GM12878 (cell line): ENCODE data around the gene CMTR2. TPM values are rescaled to one million over a fixed set of nuclear protein-coding genes. Genes with fewer than 3 reads are reported as not detected.

Source experiments
- ATAC-seq: fragments of 200-7000 bp; cut with Tn5 transposase; 3 replicates; pipeline ENCODE4 v1.9.1; 2020; ENCODE audit warnings: mild to moderate bottlenecking, moderate library complexity
- BruUV-seq: library from RNA; stranded (reverse); fragments of 400-500 nt; replicated peaks from 2 replicates; lab custom pipeline; 2021; lab: Mats Ljungman, UMichigan
- CTCF ChIA-PET: fragments of 300-600 bp; sonication (Branson Sonifier 250); formaldehyde crosslinking; extraction: SDS; loops from one replicate; lab custom pipeline; 2021; ENCODE audit warnings: inconsistent platforms; lab: Yijun Ruan, JAX
- POLR2A ChIA-PET: fragments of 350-600 bp; formaldehyde crosslinking; extraction: SDS; loops from one replicate; lab custom pipeline; 2021; ENCODE audit warnings: inconsistent platforms; lab: Charles Lee
- RAD21 ChIA-PET: fragments of 300-600 bp; sonication (Branson Sonifier 250); formaldehyde crosslinking; loops from one replicate; lab custom pipeline; 2023; ENCODE audit warnings: antibody characterized with exemption; ENCODE audit not compliant: unreplicated experiment; lab: Charles Lee
- SMC1A ChIA-PET: fragments of 300-600 bp; sonication (Branson Sonifier 250); formaldehyde crosslinking; loops from one replicate; lab custom pipeline; 2023; ENCODE audit not compliant: unreplicated experiment, uncharacterized antibody; lab: Charles Lee
- DNase-seq: peaks from one replicate; pipeline ENCODE4 v3.0.0-alpha.2; 2011; ENCODE audit warnings: low read depth, low spot score
- FAIRE-seq: peaks from 3 replicates; lab custom pipeline; 2011; peaks lifted over from hg19 to GRCh38; lab: Jason Lieb, UNC
- H2AFZ ChIP-seq: 2 replicates; pipeline ENCODE4 v1.6.0; 2011; ENCODE audit warnings: low read depth, low read length, control low read depth; ENCODE audit not compliant: control insufficient read depth
- H3K27ac ChIP-seq: 2 replicates; pipeline ENCODE4 v1.5.1; 2011; ENCODE audit warnings: control low read depth; ENCODE audit not compliant: control insufficient read depth, insufficient read depth
- H3K27me3 ChIP-seq, 2 experiments: replicated peaks in 1 of 2; 2 replicates each; pipeline versions ENCODE4 v1.6.0 to v1.6.1; 2011; ENCODE audit warnings: low read length in 1 of 2; ENCODE audit not compliant: control insufficient read depth in 2 of 2, insufficient read depth in 2 of 2
- H3K36me3 ChIP-seq, 2 experiments: 2 replicates each; pipeline ENCODE4 v1.5.1; 2011; ENCODE audit warnings: low read length in 1 of 2; ENCODE audit not compliant: control insufficient read depth in 2 of 2, insufficient read depth in 2 of 2
- H3K4me1 ChIP-seq: 2 replicates; pipeline ENCODE4 v1.6.1; 2011; ENCODE audit warnings: mild to moderate bottlenecking, low read length, moderate library complexity, mixed read lengths; ENCODE audit not compliant: control insufficient read depth, insufficient read depth
- H3K4me2 ChIP-seq: 2 replicates; pipeline ENCODE4 v1.6.0; 2011; ENCODE audit warnings: control low read depth; ENCODE audit not compliant: control insufficient read depth, insufficient read depth
- H3K4me3 ChIP-seq: fragments of 200-600 bp; sonication (generic); 2 replicates; pipeline ENCODE4 v1.5.1; 2016
- H3K79me2 ChIP-seq: 2 replicates; pipeline ENCODE4 v1.6.0; 2011; ENCODE audit warnings: low read length; ENCODE audit not compliant: control insufficient read depth, insufficient read depth
- H3K9ac ChIP-seq: 2 replicates; pipeline ENCODE4 v1.8.0; 2011; ENCODE audit warnings: low read length, control low read depth, mixed read lengths; ENCODE audit not compliant: control insufficient read depth, insufficient read depth
- H3K9me3 ChIP-seq: replicated peaks from 3 replicates; pipeline ENCODE4 v1.5.1; 2011; ENCODE audit warnings: mild to moderate bottlenecking, low read length; ENCODE audit not compliant: control insufficient read depth, insufficient read depth
- H4K20me1 ChIP-seq: 2 replicates; pipeline ENCODE4 v1.6.0; 2011; ENCODE audit not compliant: control insufficient read depth, insufficient read depth
- CREB1 ChIP-seq: IDR thresholded peaks from 2 replicates; pipeline ENCODE4 v1.6.1; 2012; ENCODE audit warnings: low read depth, mild to moderate bottlenecking, inconsistent platforms
- WGBS: methylation state at CpG from one replicate; pipeline ENCODE4 v1.1.6; 2016; ENCODE audit warnings: low lambda C conversion rate; ENCODE audit not compliant: insufficient replicate concordance, insufficient coverage; ENCODE audit errors: missing lambda C conversion rate; 5-methylcytosine and 5-hydroxymethylcytosine counted together
- in situ Hi-C: fragments of 300-500 bp; cut with MboI; formaldehyde crosslinking; loops from 9 replicates; pipeline ENCODE4 v1.14.3; 2018; ENCODE audit warnings: mixed read lengths
- intact Hi-C: fragments of 100-400 bp; cut with micrococcal nuclease; formaldehyde crosslinking; loops from one replicate; pipeline ENCODE4 v1.14.2; 2022; ENCODE audit not compliant: unreplicated experiment
- polyA plus RNA-seq, 11 experiments: library from polyadenylated mRNA; depleted of rRNA in 4 of 11; unstranded in 6 of 11; stranded (reverse) in 5 of 11; fragments of >200 nt; fragmentation: Nextera tagmentation in 4 of 11; fragmentation: Illumina TruSeq in 1 of 11; extraction: Ambion mirVana in 4 of 11; extraction: Trizol in 1 of 11; gene quantifications; 1 replicate in 1 of 11; 2 replicates in 10 of 11; pipeline versions ENCODE4 v1.2.1 to v1.2.3, GENCODE V29; 2011 to 2016; ENCODE audit warnings: inconsistent platforms in 2 of 11, missing spikeins in 2 of 11, low read depth in 1 of 11
- total RNA-seq, 4 experiments: library from RNA; depleted of rRNA in 3 of 4; stranded (reverse); fragments of >200 nt in 3 of 4; fragmentation: Illumina TruSeq in 1 of 4; extraction: Trizol in 1 of 4; gene quantifications; 2 replicates each; pipeline versions ENCODE4 v1.2.1 to v1.2.3, GENCODE V29; 2013 to 2021

Gene CMTR2
- total and polyA plus RNA-seq, 10 of the 15 experiments (the other 5 are each of a cell fraction or from before 2014, with no cell fraction given) = 6.5 to 37.0 (median 20.9) TPM

- Histone ChIP-seq H3K4me2 (no peak overlapping the region), H3K27me3 (no peaks in the 10 kb centered on the region; a peak in 1 of 4 replicates), H3K79me2 (no peaks in the 10 kb centered on the region), H4K20me1 (no peaks in the 10 kb centered on the region), H3K27ac (no peak overlapping the region), H3K4me3 (no peak overlapping the region), H3K9me3 (no peaks in the 10 kb centered on the region), H3K4me1 (no peaks in the 10 kb centered on the region), H2AFZ (no peak overlapping the region), H3K9ac (no peak overlapping the region), H3K36me3 (no peaks in the 10 kb centered on the region)
- DNase-seq = no peak
- intact Hi-C loops = no loop called here
- POLR2A ChIA-PET = no interaction called here
- SMC1A ChIA-PET = no interaction called here
- no peak for FAIRE-seq
- WGBS = 11% methylated on average over 4 of the region's 4 CpGs
- ATAC-seq = no peak
- BruUV-seq = no TSS peak
- in situ Hi-C loops = no loop called here
- CTCF ChIA-PET = no interaction called here
- RAD21 ChIA-PET = no interaction called here
- no peak for TF ChIP-seq CREB1
Observed at GRCh38 chr16:71242036-71242435, 47.2 kb downstream of the CMTR2 start.

Other genes with a start within 250 kb of the CMTR2 start
- gene HYDIN, start 58.7 kb downstream of the CMTR2 start, total RNA-seq (2014; rRNA removed) = not detected in 2 replicates
- 0.09 TPM in 1 of 2 replicates, not detected in the other for gene HYDIN, start 58.7 kb downstream of the CMTR2 start, total RNA-seq (2014; rRNA removed; fragmentation: Illumina TruSeq; extraction: Trizol)
- gene HYDIN, start 58.7 kb downstream of the CMTR2 start, total RNA-seq (2021) = 0.29 TPM in 1 of 2 replicates, not detected in the other
- gene HYDIN, start 58.7 kb downstream of the CMTR2 start, polyA plus RNA-seq (2011; rRNA removed) = not detected in 2 replicates
- 0.01 TPM in 1 of 2 replicates, not detected in the other for gene HYDIN, start 58.7 kb downstream of the CMTR2 start, polyA plus RNA-seq (2014; fragmentation: Illumina TruSeq; extraction: Trizol)
- under 1 TPM in 1 of 2 experiments, not detected in 1; 0.10 TPM for gene HYDIN, start 58.7 kb downstream of the CMTR2 start, polyA plus RNA-seq (2014; fragmentation: Nextera tagmentation; extraction: Ambion mirVana)
- not detected in 2 replicates for gene HYDIN, start 58.7 kb downstream of the CMTR2 start, polyA plus RNA-seq (2014; rRNA removed)
- gene HYDIN, start 58.7 kb downstream of the CMTR2 start, polyA plus RNA-seq (2016; fragmentation: Nextera tagmentation; extraction: Ambion mirVana) = under 1 TPM in 1 of 2 experiments, not detected in 1; 0.30 TPM
- gene CALB2, start 69.3 kb upstream of the CMTR2 start, total RNA-seq (2014; rRNA removed) = not detected in 2 replicates
- gene CALB2, start 69.3 kb upstream of the CMTR2 start, total RNA-seq (2014; rRNA removed; fragmentation: Illumina TruSeq; extraction: Trizol) = not detected in 2 replicates
- not detected in 2 replicates for gene CALB2, start 69.3 kb upstream of the CMTR2 start, total RNA-seq (2021)
- gene CALB2, start 69.3 kb upstream of the CMTR2 start, polyA plus RNA-seq (2011; rRNA removed) = not detected in 2 replicates
- not detected in 2 replicates for gene CALB2, start 69.3 kb upstream of the CMTR2 start, polyA plus RNA-seq (2014; fragmentation: Illumina TruSeq; extraction: Trizol)
- gene CALB2, start 69.3 kb upstream of the CMTR2 start, polyA plus RNA-seq (2014; fragmentation: Nextera tagmentation; extraction: Ambion mirVana) = not detected
- not detected in 2 replicates for gene CALB2, start 69.3 kb upstream of the CMTR2 start, polyA plus RNA-seq (2014; rRNA removed)
- gene CALB2, start 69.3 kb upstream of the CMTR2 start, polyA plus RNA-seq (2016; fragmentation: Nextera tagmentation; extraction: Ambion mirVana) = not detected
- not detected in 2 replicates for gene TLE7, start 152.7 kb upstream of the CMTR2 start, total RNA-seq (2014; rRNA removed)
- not detected in 2 replicates for gene TLE7, start 152.7 kb upstream of the CMTR2 start, total RNA-seq (2014; rRNA removed; fragmentation: Illumina TruSeq; extraction: Trizol)
- not detected in 2 replicates for gene TLE7, start 152.7 kb upstream of the CMTR2 start, total RNA-seq (2021)
- gene TLE7, start 152.7 kb upstream of the CMTR2 start, polyA plus RNA-seq (2011; rRNA removed) = not detected in 2 replicates
- not detected in 2 replicates for gene TLE7, start 152.7 kb upstream of the CMTR2 start, polyA plus RNA-seq (2014; fragmentation: Illumina TruSeq; extraction: Trizol)
- not detected for gene TLE7, start 152.7 kb upstream of the CMTR2 start, polyA plus RNA-seq (2014; fragmentation: Nextera tagmentation; extraction: Ambion mirVana)
- gene TLE7, start 152.7 kb upstream of the CMTR2 start, polyA plus RNA-seq (2014; rRNA removed) = not detected in 2 replicates
- not detected for gene TLE7, start 152.7 kb upstream of the CMTR2 start, polyA plus RNA-seq (2016; fragmentation: Nextera tagmentation; extraction: Ambion mirVana)
- gene ZNF23, start 172.8 kb upstream of the CMTR2 start, total RNA-seq (2014; rRNA removed) = 6.8 and 7.1 TPM in 2 replicates
- gene ZNF23, start 172.8 kb upstream of the CMTR2 start, total RNA-seq (2014; rRNA removed; fragmentation: Illumina TruSeq; extraction: Trizol) = 11.5 and 12.0 TPM in 2 replicates
- 7.6 and 10.2 TPM in 2 replicates for gene ZNF23, start 172.8 kb upstream of the CMTR2 start, total RNA-seq (2021)
- gene ZNF23, start 172.8 kb upstream of the CMTR2 start, polyA plus RNA-seq (2011; rRNA removed) = 9.9 and 13.9 TPM in 2 replicates
- 11.3 and 13.4 TPM in 2 replicates for gene ZNF23, start 172.8 kb upstream of the CMTR2 start, polyA plus RNA-seq (2014; fragmentation: Illumina TruSeq; extraction: Trizol)
- 1 to 10 TPM; 3.6 to 4.8 TPM for gene ZNF23, start 172.8 kb upstream of the CMTR2 start, polyA plus RNA-seq (2014; fragmentation: Nextera tagmentation; extraction: Ambion mirVana)
- gene ZNF23, start 172.8 kb upstream of the CMTR2 start, polyA plus RNA-seq (2014; rRNA removed) = 7.0 and 9.3 TPM in 2 replicates
- gene ZNF23, start 172.8 kb upstream of the CMTR2 start, polyA plus RNA-seq (2016; fragmentation: Nextera tagmentation; extraction: Ambion mirVana) = 1 to 10 TPM; 7.4 to 8.2 TPM
- 2.0 and 3.5 TPM in 2 replicates for gene ZNF19, start 199.9 kb upstream of the CMTR2 start, total RNA-seq (2014; rRNA removed)
- 3.0 TPM in 2 replicates for gene ZNF19, start 199.9 kb upstream of the CMTR2 start, total RNA-seq (2014; rRNA removed; fragmentation: Illumina TruSeq; extraction: Trizol)
- gene ZNF19, start 199.9 kb upstream of the CMTR2 start, total RNA-seq (2021) = 2.1 and 2.3 TPM in 2 replicates
- 3.3 and 3.6 TPM in 2 replicates for gene ZNF19, start 199.9 kb upstream of the CMTR2 start, polyA plus RNA-seq (2011; rRNA removed)
- gene ZNF19, start 199.9 kb upstream of the CMTR2 start, polyA plus RNA-seq (2014; fragmentation: Illumina TruSeq; extraction: Trizol) = 2.0 and 4.7 TPM in 2 replicates
- gene ZNF19, start 199.9 kb upstream of the CMTR2 start, polyA plus RNA-seq (2014; fragmentation: Nextera tagmentation; extraction: Ambion mirVana) = 1 to 10 TPM; 1.5 TPM
- gene ZNF19, start 199.9 kb upstream of the CMTR2 start, polyA plus RNA-seq (2014; rRNA removed) = 1.0 and 1.4 TPM in 2 replicates
- gene ZNF19, start 199.9 kb upstream of the CMTR2 start, polyA plus RNA-seq (2016; fragmentation: Nextera tagmentation; extraction: Ambion mirVana) = 1 to 10 TPM; 1.3 to 3.0 TPM
- gene CHST4, start 237.0 kb upstream of the CMTR2 start, total RNA-seq (2014; rRNA removed) = 0.90 and 1.0 TPM in 2 replicates
- 0.55 and 0.67 TPM in 2 replicates for gene CHST4, start 237.0 kb upstream of the CMTR2 start, total RNA-seq (2014; rRNA removed; fragmentation: Illumina TruSeq; extraction: Trizol)
- gene CHST4, start 237.0 kb upstream of the CMTR2 start, total RNA-seq (2021) = 0.82 and 1.1 TPM in 2 replicates
- gene CHST4, start 237.0 kb upstream of the CMTR2 start, polyA plus RNA-seq (2011; rRNA removed) = 0.09 and 0.10 TPM in 2 replicates
- 0.57 and 0.60 TPM in 2 replicates for gene CHST4, start 237.0 kb upstream of the CMTR2 start, polyA plus RNA-seq (2014; fragmentation: Illumina TruSeq; extraction: Trizol)
- gene CHST4, start 237.0 kb upstream of the CMTR2 start, polyA plus RNA-seq (2014; fragmentation: Nextera tagmentation; extraction: Ambion mirVana) = 1 to 10 TPM in 1 of 2 experiments, under 1 TPM in 1; 0.60 to 1.4 TPM
- gene CHST4, start 237.0 kb upstream of the CMTR2 start, polyA plus RNA-seq (2014; rRNA removed) = 0.50 and 0.81 TPM in 2 replicates
- gene CHST4, start 237.0 kb upstream of the CMTR2 start, polyA plus RNA-seq (2016; fragmentation: Nextera tagmentation; extraction: Ambion mirVana) = 1 to 10 TPM; 1.2 to 1.7 TPM